ENCODE measurements around the gene WWOX. TPM values are rescaled to one million over a fixed set of nuclear protein-coding genes. Genes with fewer than 3 reads are reported as not detected.

The WWOX gene
- total RNA-seq, 1 donor from 2014 or later = 7.3 TPM

DNA sequence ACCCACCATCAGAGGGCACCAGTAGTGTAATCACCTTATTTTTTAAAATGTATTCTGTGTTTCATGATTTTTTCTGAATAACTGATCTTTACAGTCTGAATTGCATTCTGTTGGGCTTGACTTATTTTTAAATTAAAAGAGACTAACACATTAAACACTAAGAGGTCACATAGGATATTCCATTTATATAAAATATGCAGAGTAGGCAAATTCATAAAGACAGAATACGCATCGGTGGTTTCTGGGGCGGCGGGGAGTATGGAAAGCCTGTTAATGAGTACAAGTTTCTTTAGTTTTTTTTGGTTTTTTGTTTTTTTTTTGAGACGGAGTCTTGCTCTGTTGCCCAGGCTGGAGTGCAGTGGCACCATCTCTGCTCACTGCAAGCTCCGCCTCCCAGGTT lies 366.3 kb downstream of the WWOX start:
- no peaks in the 10 kb centered on the region for H3K4me1 ChIP-seq (ENCODE audit: insufficient read depth, low read length)
- H3K27me3 ChIP-seq (ENCODE audit: insufficient read depth, low read length) = no peaks in the 10 kb centered on the region
- FAIRE-seq (no peak), DNase-seq (ENCODE audit: low read depth) (no peak)
- Mint-ChIP-seq H3K4me3 (ENCODE audit: unreplicated experiment) (no peak overlapping the region), H3K36me3 (ENCODE audit: low read depth, unreplicated experiment) (no peaks in the 10 kb centered on the region), H3K27me3 (ENCODE audit: low read depth, unreplicated experiment) (no peaks in the 10 kb centered on the region), H3K4me1 (ENCODE audit: low read depth, unreplicated experiment) (peaks cover 7% of the 10 kb centered on the region), H3K27ac (ENCODE audit: unreplicated experiment) (no peak overlapping the region), H3K9me3 (ENCODE audit: unreplicated experiment) (peaks cover 6% of the 10 kb centered on the region)
- TF ChIP-seq, protein P1, sequence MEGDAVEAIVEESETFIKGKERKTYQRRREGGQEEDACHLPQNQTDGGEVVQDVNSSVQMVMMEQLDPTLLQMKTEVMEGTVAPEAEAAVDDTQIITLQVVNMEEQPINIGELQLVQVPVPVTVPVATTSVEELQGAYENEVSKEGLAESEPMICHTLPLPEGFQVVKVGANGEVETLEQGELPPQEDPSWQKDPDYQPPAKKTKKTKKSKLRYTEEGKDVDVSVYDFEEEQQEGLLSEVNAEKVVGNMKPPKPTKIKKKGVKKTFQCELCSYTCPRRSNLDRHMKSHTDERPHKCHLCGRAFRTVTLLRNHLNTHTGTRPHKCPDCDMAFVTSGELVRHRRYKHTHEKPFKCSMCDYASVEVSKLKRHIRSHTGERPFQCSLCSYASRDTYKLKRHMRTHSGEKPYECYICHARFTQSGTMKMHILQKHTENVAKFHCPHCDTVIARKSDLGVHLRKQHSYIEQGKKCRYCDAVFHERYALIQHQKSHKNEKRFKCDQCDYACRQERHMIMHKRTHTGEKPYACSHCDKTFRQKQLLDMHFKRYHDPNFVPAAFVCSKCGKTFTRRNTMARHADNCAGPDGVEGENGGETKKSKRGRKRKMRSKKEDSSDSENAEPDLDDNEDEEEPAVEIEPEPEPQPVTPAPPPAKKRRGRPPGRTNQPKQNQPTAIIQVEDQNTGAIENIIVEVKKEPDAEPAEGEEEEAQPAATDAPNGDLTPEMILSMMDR (IDR thresholded peaks at IDR 0.05; ENCODE audit: insufficient read depth, low read depth, low read length) = no peak
- TF ChIP-seq EZH2 (IDR thresholded peaks at IDR 0.05; ENCODE audit: insufficient read depth, low read length) = no peak
- H2AFZ ChIP-seq (ENCODE audit: low read depth, low read length) = no peak overlapping the region
- no peak overlapping the region for H3K4me3 ChIP-seq (ENCODE audit: insufficient read depth, low read depth, low read length)
- H3K4me2 ChIP-seq (ENCODE audit: low read length) = no peak overlapping the region
- H4K20me1 ChIP-seq (ENCODE audit: insufficient read depth, low read length) = no peaks in the 10 kb centered on the region
- H3K9ac ChIP-seq (ENCODE audit: low read length) = no peak overlapping the region
- no peak overlapping the region for H3K27ac ChIP-seq (ENCODE audit: low read depth, low read length)
- H3K79me2 ChIP-seq (ENCODE audit: insufficient read depth, low read length) = no peaks in the 10 kb centered on the region
- no peaks in the 10 kb centered on the region for H3K36me3 ChIP-seq (ENCODE audit: insufficient read depth, low read length)
- H3K9me3 ChIP-seq (ENCODE audit: insufficient read depth, low read depth, low read length) = no peaks in the 10 kb centered on the region

DNA sequence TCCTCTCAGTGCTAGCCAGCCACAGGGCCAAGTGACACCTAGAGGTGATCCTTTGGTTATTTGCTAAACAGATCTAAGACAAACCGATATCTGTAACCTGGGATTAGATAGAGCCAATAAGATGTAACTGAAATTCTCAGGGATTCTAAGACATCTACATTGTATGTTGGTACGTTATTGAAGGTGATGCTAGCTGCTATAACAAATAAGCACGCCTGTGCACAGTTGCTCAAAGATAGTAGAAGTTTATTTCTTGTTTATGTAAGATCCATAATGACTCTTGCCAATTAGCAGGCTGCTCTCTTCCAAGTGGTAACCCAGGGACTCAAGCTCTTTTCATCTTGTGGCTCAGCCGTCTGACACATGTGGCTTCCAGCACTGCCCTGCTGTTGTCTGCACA lies 370.3 kb downstream of the WWOX start:
- no peak overlapping the region for H3K4me3 Mint-ChIP-seq (ENCODE audit: unreplicated experiment)
- H3K4me1 Mint-ChIP-seq (ENCODE audit: low read depth, unreplicated experiment) = no peaks in the 10 kb centered on the region
- Histone ChIP-seq H3K79me2 (ENCODE audit: insufficient read depth, low read length) (no peaks in the 10 kb centered on the region), H3K27ac (ENCODE audit: low read depth, low read length) (no peak overlapping the region), H3K4me2 (ENCODE audit: low read length) (no peak overlapping the region), H3K9ac (ENCODE audit: low read length) (no peak overlapping the region), H4K20me1 (ENCODE audit: insufficient read depth, low read length) (no peaks in the 10 kb centered on the region), H3K36me3 (ENCODE audit: insufficient read depth, low read length) (no peaks in the 10 kb centered on the region), H3K4me1 (ENCODE audit: insufficient read depth, low read length) (no peaks in the 10 kb centered on the region), H3K4me3 (ENCODE audit: insufficient read depth, low read depth, low read length) (no peak overlapping the region), H3K27me3 (ENCODE audit: insufficient read depth, low read length) (no peaks in the 10 kb centered on the region), H3K9me3 (ENCODE audit: insufficient read depth, low read depth, low read length) (no peaks in the 10 kb centered on the region), H2AFZ (ENCODE audit: low read depth, low read length) (no peak overlapping the region)
- FAIRE-seq = no peak
- no peak for TF ChIP-seq EZH2 (IDR thresholded peaks at IDR 0.05; ENCODE audit: insufficient read depth, low read length)
- TF ChIP-seq, protein P1 (IDR thresholded peaks at IDR 0.05; ENCODE audit: insufficient read depth, low read depth, low read length) = no peak
- H3K9me3 Mint-ChIP-seq (ENCODE audit: unreplicated experiment) = peaks cover 5% of the 10 kb centered on the region
- H3K36me3 Mint-ChIP-seq (ENCODE audit: low read depth, unreplicated experiment) = no peaks in the 10 kb centered on the region
- no peak for DNase-seq (ENCODE audit: low read depth)
- H3K27ac Mint-ChIP-seq (ENCODE audit: unreplicated experiment) = no peak overlapping the region
- H3K27me3 Mint-ChIP-seq (ENCODE audit: low read depth, unreplicated experiment) = no peaks in the 10 kb centered on the region

DNA sequence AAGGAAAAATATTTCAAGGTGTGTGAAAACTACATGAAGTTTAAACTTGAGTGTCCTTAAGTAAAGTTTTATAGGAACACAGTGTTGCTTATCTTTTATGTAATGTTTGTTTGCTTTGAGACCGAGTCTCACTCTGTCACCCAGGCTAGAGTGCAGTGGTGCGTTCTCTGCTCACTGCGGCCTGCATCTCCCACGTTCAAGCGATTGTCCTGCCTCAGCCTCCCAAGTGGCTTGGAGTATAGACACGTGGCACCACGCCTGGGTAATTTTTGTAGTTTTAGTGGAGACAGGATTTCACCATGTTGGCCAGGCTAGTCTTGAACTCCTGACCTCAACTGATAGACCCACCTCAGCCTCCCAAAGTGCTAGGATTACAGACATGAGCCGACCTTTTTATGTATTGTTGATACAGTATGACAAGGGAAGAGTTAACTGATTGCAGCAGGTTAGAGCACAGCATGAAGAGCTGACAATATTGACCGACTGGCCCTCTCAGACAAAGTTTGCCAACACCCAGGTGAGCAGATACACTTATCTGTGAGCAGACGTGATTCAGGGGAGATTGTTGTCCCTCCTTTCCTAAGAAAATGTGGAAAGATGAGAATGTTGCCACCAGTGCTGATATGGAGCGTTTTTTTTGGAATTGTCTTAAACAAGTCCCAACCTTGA lies 373.7 kb downstream of the WWOX start:
- Histone ChIP-seq H3K9ac (ENCODE audit: low read length) (no peak overlapping the region), H4K20me1 (ENCODE audit: insufficient read depth, low read length) (no peaks in the 10 kb centered on the region), H3K79me2 (ENCODE audit: insufficient read depth, low read length) (no peaks in the 10 kb centered on the region), H3K27me3 (ENCODE audit: insufficient read depth, low read length) (no peaks in the 10 kb centered on the region), H3K9me3 (ENCODE audit: insufficient read depth, low read depth, low read length) (no peaks in the 10 kb centered on the region), H3K4me3 (ENCODE audit: insufficient read depth, low read depth, low read length) (no peak overlapping the region), H3K4me2 (ENCODE audit: low read length) (no peak overlapping the region), H2AFZ (ENCODE audit: low read depth, low read length) (no peak overlapping the region), H3K36me3 (ENCODE audit: insufficient read depth, low read length) (no peaks in the 10 kb centered on the region), H3K4me1 (ENCODE audit: insufficient read depth, low read length) (no peaks in the 10 kb centered on the region), H3K27ac (ENCODE audit: low read depth, low read length) (no peak overlapping the region)
- Mint-ChIP-seq H3K4me1 (ENCODE audit: low read depth, unreplicated experiment) (no peaks in the 10 kb centered on the region), H3K27me3 (ENCODE audit: low read depth, unreplicated experiment) (peaks cover 2% of the 10 kb centered on the region), H3K36me3 (ENCODE audit: low read depth, unreplicated experiment) (no peaks in the 10 kb centered on the region), H3K9me3 (ENCODE audit: unreplicated experiment) (no peaks in the 10 kb centered on the region), H3K4me3 (ENCODE audit: unreplicated experiment) (no peak overlapping the region), H3K27ac (ENCODE audit: unreplicated experiment) (no peak overlapping the region)
- TF ChIP-seq EZH2 (IDR thresholded peaks at IDR 0.05; ENCODE audit: insufficient read depth, low read length) = no peak
- TF ChIP-seq, protein P1 (IDR thresholded peaks at IDR 0.05; ENCODE audit: insufficient read depth, low read depth, low read length) = no peak
- DNase-seq (ENCODE audit: low read depth) (no peak), FAIRE-seq (no peak)
